GM23338 (cell line): ENCODE data around the gene MYO16. TPM values are rescaled to one million over a fixed set of nuclear protein-coding genes. Genes with fewer than 3 reads are reported as not detected.

Experiments
- ATAC-seq: fragments of 200-7000 bp; cut with Tn5 transposase; 3 replicates; pipeline ENCODE4 v1.9.1; 2020
- DNase-seq: peaks from one replicate; pipeline ENCODE4 v3.0.0-alpha.2; 2015; ENCODE audit warnings: low spot score
- H2AFZ ChIP-seq: fragments of 200-600 bp; sonication (generic); 2 replicates; pipeline ENCODE4 v1.8.0; 2016; ENCODE audit warnings: antibody characterized with exemption, mild to moderate bottlenecking, moderate library complexity
- H3F3A ChIP-seq: fragments of 200-600 bp; sonication (generic); replicated peaks from 2 replicates; pipeline ENCODE4 v1.8.0; 2017; ENCODE audit warnings: antibody characterized with exemption, mixed run types, low read depth
- H3K27ac ChIP-seq: fragments of 200-600 bp; sonication (generic); 2 replicates; pipeline ENCODE4 v1.6.1; 2016; ENCODE audit warnings: low read depth
- H3K27me3 ChIP-seq: fragments of 200-600 bp; sonication (generic); 2 replicates; pipeline ENCODE4 v1.8.0; 2016; ENCODE audit warnings: mild to moderate bottlenecking, mixed run types, moderate library complexity; ENCODE audit not compliant: insufficient read depth
- H3K36me3 ChIP-seq: fragments of 200-600 bp; sonication (generic); 2 replicates; pipeline ENCODE4 v1.8.0; 2016; ENCODE audit warnings: mild to moderate bottlenecking; ENCODE audit not compliant: insufficient read depth
- H3K4me1 ChIP-seq: fragments of 200-600 bp; sonication (generic); 2 replicates; pipeline ENCODE4 v1.8.0; 2016; ENCODE audit warnings: mild to moderate bottlenecking, moderate library complexity; ENCODE audit not compliant: insufficient read depth
- H3K4me2 ChIP-seq: fragments of 200-600 bp; sonication (generic); 2 replicates; pipeline ENCODE4 v1.7.1; 2017; ENCODE audit warnings: mixed run types
- H3K4me3 ChIP-seq: fragments of 200-600 bp; sonication (generic); 2 replicates; pipeline ENCODE4 v1.6.1; 2016; ENCODE audit warnings: mixed run types
- H3K79me2 ChIP-seq: fragments of 200-600 bp; sonication (generic); replicated peaks from 2 replicates; pipeline ENCODE4 v1.8.0; 2017; ENCODE audit warnings: mild to moderate bottlenecking; ENCODE audit not compliant: insufficient read depth
- H3K9me2 ChIP-seq: fragments of 200-600 bp; sonication (generic); 2 replicates; pipeline ENCODE4 v1.8.0; 2017; ENCODE audit not compliant: insufficient read depth
- H4K20me1 ChIP-seq: fragments of 200-600 bp; sonication (generic); replicated peaks from 2 replicates; pipeline ENCODE4 v1.8.0; 2017; ENCODE audit warnings: mild to moderate bottlenecking; ENCODE audit not compliant: insufficient read depth
- H3K27ac Mint-ChIP-seq: 2 replicates; pipeline ENCODE4 v1.8.0; 2020; ENCODE audit warnings: inconsistent platforms, mild to moderate bottlenecking, moderate library complexity, mixed read lengths
- H3K27me3 Mint-ChIP-seq: 3 replicates; pipeline ENCODE4 v1.8.0; 2022; ENCODE audit warnings: low read depth, mild to moderate bottlenecking, moderate library complexity, mixed read lengths, inconsistent platforms; ENCODE audit not compliant: insufficient read depth, poor library complexity
- H3K36me3 Mint-ChIP-seq: 3 replicates; pipeline ENCODE4 v1.8.0; 2021; ENCODE audit warnings: low read depth, mild to moderate bottlenecking, inconsistent platforms, moderate library complexity, mixed read lengths
- H3K4me1 Mint-ChIP-seq: 3 replicates; pipeline ENCODE4 v1.8.0; 2020; ENCODE audit warnings: mild to moderate bottlenecking, inconsistent platforms, mixed read lengths
- H3K4me3 Mint-ChIP-seq: 3 replicates; pipeline ENCODE4 v1.8.0; 2021; ENCODE audit warnings: moderate library complexity, mild to moderate bottlenecking, inconsistent platforms, mixed read lengths
- H3K9me3 Mint-ChIP-seq: 3 replicates; pipeline ENCODE4 v1.8.0; 2020; ENCODE audit warnings: moderate library complexity, mild to moderate bottlenecking, inconsistent platforms, mixed read lengths
- CREB1 ChIP-seq: fragments of 250-450 bp; sonication (Bioruptor Pico); IDR thresholded peaks from 2 replicates; pipeline ENCODE4 v1.5.0; 2020; ENCODE audit warnings: low read depth, mild to moderate bottlenecking, moderate library complexity
- CTCF ChIP-seq, 2 experiments: fragments of 200-600 bp in 1 of 2; sonication (generic) in 1 of 2; conservative IDR thresholded peaks; 2 replicates each; pipeline versions ENCODE4 v1.5.1 to v1.6.1; 2016 to 2017; ENCODE audit warnings: antibody characterized with exemption in 2 of 2, low read depth in 2 of 2, mild to moderate bottlenecking in 2 of 2, moderate library complexity in 1 of 2
- ETS1 ChIP-seq: IDR thresholded peaks from 2 replicates; pipeline ENCODE4 v1.6.1; 2016; ENCODE audit warnings: antibody characterized with exemption
- EZH2 ChIP-seq: fragments of 200-600 bp; sonication (generic); IDR thresholded peaks from one replicate; pipeline ENCODE4 v1.8.0; 2017; ENCODE audit warnings: antibody characterized with exemption, mild to moderate bottlenecking, low read depth; ENCODE audit not compliant: unreplicated experiment
- EZH2phosphoT487 ChIP-seq: fragments of 200-600 bp; sonication (generic); IDR thresholded peaks from one replicate; pipeline ENCODE4 v1.8.1; 2018; ENCODE audit warnings: antibody characterized with exemption; ENCODE audit not compliant: unreplicated experiment
- JUNB ChIP-seq: IDR thresholded peaks from one replicate; pipeline ENCODE4 v1.6.1; 2016; ENCODE audit warnings: antibody characterized with exemption; ENCODE audit not compliant: unreplicated experiment
- NANOG ChIP-seq: IDR thresholded peaks from 2 replicates; pipeline ENCODE4 v1.6.1; 2016; ENCODE audit warnings: antibody characterized with exemption, borderline replicate concordance
- POLR2AphosphoS5 ChIP-seq: IDR thresholded peaks from 2 replicates; pipeline ENCODE4 v1.6.1; 2016; ENCODE audit warnings: antibody characterized with exemption, low read depth
- REST ChIP-seq: IDR thresholded peaks from one replicate; pipeline ENCODE4 v1.6.1; 2018; ENCODE audit warnings: antibody characterized with exemption; ENCODE audit not compliant: unreplicated experiment
- STAT1 ChIP-seq: IDR thresholded peaks from one replicate; pipeline ENCODE4 v1.6.1; 2016; ENCODE audit warnings: antibody characterized with exemption; ENCODE audit not compliant: unreplicated experiment
- ZNF114 ChIP-seq: fragments of 250-450 bp; sonication (Bioruptor Pico); IDR thresholded peaks from 2 replicates; pipeline ENCODE4 v1.5.0; 2020; ENCODE audit warnings: mild to moderate bottlenecking, moderate library complexity
- ZNF331 ChIP-seq: fragments of 250-450 bp; sonication (Bioruptor Pico); IDR thresholded peaks from 2 replicates; pipeline ENCODE4 v1.5.0; 2020; ENCODE audit warnings: low read depth, mild to moderate bottlenecking, moderate library complexity
- ZNF462 ChIP-seq: fragments of 250-450 bp; sonication (Bioruptor Pico); IDR thresholded peaks from 2 replicates; pipeline ENCODE4 v1.5.0; 2020; ENCODE audit warnings: mild to moderate bottlenecking, moderate library complexity
- polyA plus RNA-seq: library from polyadenylated mRNA; unstranded; fragments of >200 nt; fragmentation: Nextera tagmentation; extraction: Ambion mirVana; gene quantifications from 2 replicates; pipeline ENCODE4 v1.2.1, GENCODE V29; 2016
- total RNA-seq: library from RNA; depleted of rRNA; stranded (reverse); fragments of >200 nt; shearing (Covaris generic); gene quantifications from 2 replicates; pipeline ENCODE4 v1.2.3, GENCODE V29; 2014

MYO16 gene
- total and polyA plus RNA-seq, 2 experiments from 2014 or later: 0.10 to 0.13 TPM

- H3K4me1 Mint-ChIP-seq: no peaks in the 10 kb centered on the region
These were observed 274.2 kb downstream of the MYO16 start for GRCh38 chr13:108903613-108904012.

More at GRCh38 chr13:108903613-108904012, 274.2 kb downstream of the MYO16 start:
- no peaks in the 10 kb centered on the region for H3K27me3 Mint-ChIP-seq
- peaks cover 27% of the 10 kb centered on the region for H3K36me3 Mint-ChIP-seq
- ATAC-seq (no peak), DNase-seq (no peak)
- Histone ChIP-seq H3K4me1 (no peaks in the 10 kb centered on the region), H3K9me2 (0 out of 2 replicates have a peak, but pooled peaks cover 7% of the 10 kb centered on the region), H3K36me3 (peaks cover 5% of the 10 kb centered on the region; the same call in 1 of the 2 replicates), H3K4me3 (no peak overlapping the region), H3K4me2 (no peak overlapping the region), H3K27me3 (no peaks in the 10 kb centered on the region), H4K20me1 (no peaks in the 10 kb centered on the region), H2AFZ (no peak overlapping the region), H3F3A (no peaks in the 10 kb centered on the region), H3K79me2 (no peaks in the 10 kb centered on the region), H3K27ac (no peak overlapping the region)
- TF ChIP-seq POLR2AphosphoS5 (no peak), NANOG (no peak), EZH2phosphoT487 (no peak), ZNF114 (CRISPR knock-in tag) (no peak), ZNF462 (no peak), STAT1 (no peak), JUNB (no peak), ZNF331 (CRISPR knock-in tag) (no peak), CTCF (conservative IDR thresholded peaks at IDR 0.05; ENCODE audit: low read depth in 2 of 2) (no peak), EZH2 (no peak), ETS1 (no peak), REST (no peak), CREB1 (no peak)
- no peak overlapping the region for H3K4me3 Mint-ChIP-seq
- H3K9me3 Mint-ChIP-seq: peaks cover 32% of the 10 kb centered on the region
- no peak overlapping the region for H3K27ac Mint-ChIP-seq
